Gastrocnemius medialis (tissue), 4 donors: Measurements from ENCODE around the gene RETREG2.

Experiments
- CTCF ChIP-seq, 5 experiments: fragments of 450-650 bp in 3 of 5; fragments of 200-600 bp in 2 of 5; sonication (generic) in 2 of 5; IDR thresholded peaks in 4 of 5; conservative IDR thresholded peaks in 1 of 5; 1 replicate in 4 of 5; 2 replicates in 1 of 5; pipeline ENCODE4 v1.5.1; 2016 to 2019; ENCODE audit warnings: antibody characterized with exemption in 5 of 5, mild to moderate bottlenecking in 3 of 5, moderate library complexity in 3 of 5
- POLR2A ChIP-seq, 2 donors: fragments of 450-650 bp; IDR thresholded peaks; one replicate each; pipeline ENCODE4 v1.6.1; 2017; ENCODE audit warnings: antibody characterized with exemption in 2 of 2, mild to moderate bottlenecking in 2 of 2, moderate library complexity in 2 of 2

GRCh38 chr2:219181531-219181930, 3.5 kb downstream of the RETREG2 start:
- no peak for TF ChIP-seq POLR2A (IDR thresholded peaks at IDR 0.05)
- no peak for TF ChIP-seq CTCF (IDR thresholded peaks at IDR 0.05 in 4 of 5, conservative IDR thresholded peaks at IDR 0.05 in 1 of 5)
